Stomach (tissue), 4 donors: ENCODE data around the gene C3orf20.

Experiments used
- CTCF ChIP-seq, 7 experiments: fragments of 450-650 bp in 4 of 7; fragments of 200-600 bp in 3 of 7; sonication (generic) in 3 of 7; IDR thresholded peaks; one replicate each; pipeline ENCODE4 v1.5.1; 2016 to 2019; ENCODE audit warnings: antibody characterized with exemption in 7 of 7, control low read depth in 2 of 7, mild to moderate bottlenecking in 1 of 7
- POLR2A ChIP-seq, 4 donors: fragments of 450-650 bp; IDR thresholded peaks; one replicate each; pipeline ENCODE4 v1.6.1; 2016; ENCODE audit warnings: antibody characterized with exemption in 4 of 4, control low read depth in 2 of 4, mild to moderate bottlenecking in 1 of 4, moderate library complexity in 1 of 4
- POLR2AphosphoS5 ChIP-seq, 3 donors: sonication (generic); formaldehyde crosslinking; IDR thresholded peaks; one replicate each; pipeline ENCODE4 v1.6.1; 2016; ENCODE audit warnings: antibody characterized with exemption in 3 of 3

DNA sequence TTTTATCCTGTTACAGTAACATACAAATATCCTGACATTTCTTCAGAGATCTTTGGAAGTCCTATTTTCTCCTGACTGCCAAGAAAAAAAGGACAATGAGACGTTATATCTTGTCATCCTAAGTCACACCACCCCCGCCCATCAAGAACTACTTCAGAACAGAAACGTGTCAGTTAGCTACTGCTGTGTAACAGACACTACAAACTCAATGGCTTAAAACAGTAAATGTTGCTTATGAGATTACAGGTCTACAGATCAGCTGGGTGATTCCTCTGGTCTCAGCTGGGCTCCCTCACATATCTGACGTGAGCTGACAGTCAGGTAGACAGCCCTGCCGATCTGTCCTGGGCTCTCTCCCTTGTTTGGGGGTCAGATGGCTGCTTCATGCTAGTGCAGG lies 43.8 kb upstream of the C3orf20 start:
- TF ChIP-seq CTCF (IDR thresholded peaks at IDR 0.05) (no peak), POLR2AphosphoS5 (IDR thresholded peaks at IDR 0.05) (no peak), POLR2A (IDR thresholded peaks at IDR 0.05) (no peak)
